LNCAP (cell line): ENCODE results near the gene DSG2.

Experiments
- CTCF ChIP-seq: fragments of 450-650 bp; IDR thresholded peaks from 2 replicates; pipeline ENCODE4 v1.5.1; 2017; ENCODE audit warnings: mild to moderate bottlenecking

The DSG2 gene

GRCh38 chr18:31592506-31593157 lies 94.7 kb downstream of the DSG2 start:
- no peak for TF ChIP-seq CTCF

GRCh38 chr18:31595121-31595771 lies 97.3 kb downstream of the DSG2 start:
- TF ChIP-seq CTCF, result no peak

GRCh38 chr18:31596081-31596872 lies 98.3 kb downstream of the DSG2 start:
- no peak for TF ChIP-seq CTCF

GRCh38 chr18:31598021-31598805 lies 100.2 kb downstream of the DSG2 start:
- TF ChIP-seq CTCF, result no peak
